Muscle of leg (tissue), 16 donors: Measurements from ENCODE around the gene NBPF26. TPM values are rescaled to one million over a fixed set of nuclear protein-coding genes. Genes with fewer than 3 reads are reported as not detected.
"Not testable (repeated sequence)": the region's sequence is repeated elsewhere in the genome, so short reads cannot be mapped to it uniquely, and the experiment has no call there.

Experiments used
- DNase-seq: peaks from one replicate; pipeline ENCODE4 v3.0.0; 2013
- H3K27ac ChIP-seq: one replicate; pipeline ENCODE4 v1.5.1; 2013; ENCODE audit warnings: mild to moderate bottlenecking, low read length, control low read depth
- H3K27me3 ChIP-seq: one replicate; pipeline ENCODE4 v1.6.1; 2013; ENCODE audit warnings: low read length; ENCODE audit not compliant: control insufficient read depth, insufficient read depth
- H3K36me3 ChIP-seq: one replicate; pipeline ENCODE4 v1.6.1; 2013; ENCODE audit warnings: low read length; ENCODE audit not compliant: control insufficient read depth, insufficient read depth
- H3K4me1 ChIP-seq: one replicate; pipeline ENCODE4 v1.6.1; 2013; ENCODE audit warnings: low read length; ENCODE audit not compliant: control insufficient read depth, insufficient read depth
- H3K4me3 ChIP-seq: one replicate; pipeline ENCODE4 v1.5.1; 2013; ENCODE audit warnings: low read length, control low read depth
- H3K9me3 ChIP-seq: replicated peaks from 2 replicates; pipeline ENCODE4 v1.6.1; 2013; ENCODE audit warnings: low read depth, low read length; ENCODE audit not compliant: control insufficient read depth
- WGBS: methylation state at CpG from one replicate; pipeline ENCODE4 v1.1.5; 2013; ENCODE audit warnings: missing lambda C conversion rate; ENCODE audit not compliant: insufficient coverage; 5-methylcytosine and 5-hydroxymethylcytosine counted together
- long read RNA-seq, 11 donors: transcript quantifications; one replicate each; lab custom pipeline, GENCODE V29; 2026
- polyA plus RNA-seq, 8 donors: library from polyadenylated mRNA; unstranded; fragments of 120-200 nt; gene quantifications; one replicate each; pipeline versions ENCODE4 v1.2.1 to v1.2.3, GENCODE V29; 2013; ENCODE audit warnings: inconsistent platforms in 1 of 8, low replicate concordance in 1 of 8; ENCODE audit not compliant: insufficient read length in 8 of 8, insufficient read depth in 1 of 8
- total RNA-seq: library from RNA; stranded (reverse); fragments of 120-200 nt; gene quantifications from one replicate; pipeline ENCODE4 v1.2.4, GENCODE V29; 2013

Gene NBPF26
- total RNA-seq = 36.3 TPM
- 10 to 100 TPM in 4 of 8 donors, 1 to 10 TPM in 4; 6.5 to 19.9 (median 9.9) TPM for polyA plus RNA-seq
- long read RNA-seq, donor 1 = 0 reads
- long read RNA-seq, donor 2 = 0 reads
- long read RNA-seq, donor 3 = 0 reads
- long read RNA-seq, donor 4 = 0 reads
- long read RNA-seq, donor 5 = 0 reads
- long read RNA-seq, donor 6 = 0 reads
- long read RNA-seq, donor 7 = 0 reads
- long read RNA-seq, donor 8 = 0 reads
- long read RNA-seq, donor 9 = 0 reads
- long read RNA-seq, donor 10 = 0 reads
- long read RNA-seq, donor 11 = 0 reads

GRCh38 chr1:120723715-120724402 is at the start of gene NBPF26:
Gene NBPF26 (plus strand): TSS chr1:120723945.
- H3K9me3 ChIP-seq, H3K27me3 ChIP-seq, H3K27ac ChIP-seq, H3K4me1 ChIP-seq, H3K36me3 ChIP-seq: not testable (repeated sequence)
- H3K4me3 ChIP-seq = peak within 1 kb of the TSS; percentile 45
- peak; percentile 90 for DNase-seq
- WGBS = 0% methylated on average over 17 of the region's 74 CpGs

GRCh38 chr1:120680106-120680819 is 43.5 kb upstream of the NBPF26 start:
- no CpG with 5 or more reads among the region's 2 CpGs for WGBS
- not testable (repeated sequence) for DNase-seq, H3K27ac ChIP-seq, H3K36me3 ChIP-seq, H3K4me3 ChIP-seq, H3K27me3 ChIP-seq, H3K4me1 ChIP-seq, H3K9me3 ChIP-seq

GRCh38 chr1:120680938-120681337 is 42.8 kb upstream of the NBPF26 start:
- H3K4me3 ChIP-seq, H3K9me3 ChIP-seq, H3K4me1 ChIP-seq: not testable (repeated sequence)

GRCh38 chr1:120684397-120684796 is 39.3 kb upstream of the NBPF26 start:
- not testable (repeated sequence) for H3K27me3 ChIP-seq, H3K4me3 ChIP-seq, H3K4me1 ChIP-seq, DNase-seq, H3K36me3 ChIP-seq, H3K9me3 ChIP-seq, H3K27ac ChIP-seq
- no CpG with 5 or more reads among the region's 2 CpGs for WGBS

More at GRCh38 chr1:120680938-120681337, 42.8 kb upstream of the NBPF26 start:
- not testable (repeated sequence) for H3K27me3 ChIP-seq, H3K36me3 ChIP-seq, DNase-seq, H3K27ac ChIP-seq
- no CpG with 5 or more reads among the region's 2 CpGs for WGBS

- no CpG with 5 or more reads among the region's 2 CpGs for WGBS
- not testable (repeated sequence) for DNase-seq, H3K36me3 ChIP-seq, H3K27me3 ChIP-seq, H3K4me3 ChIP-seq, H3K9me3 ChIP-seq, H3K4me1 ChIP-seq, H3K27ac ChIP-seq
Observed at GRCh38 chr1:120685622-120686021, 38.1 kb upstream of the NBPF26 start.

GRCh38 chr1:120687250-120687649 is 36.5 kb upstream of the NBPF26 start:
- not testable (repeated sequence) for H3K27me3 ChIP-seq, DNase-seq, H3K9me3 ChIP-seq, H3K27ac ChIP-seq, H3K4me3 ChIP-seq, H3K36me3 ChIP-seq, H3K4me1 ChIP-seq
- WGBS = no CpG with 5 or more reads among the region's 6 CpGs

GRCh38 chr1:120700807-120701562 is 22.8 kb upstream of the NBPF26 start:
- H3K9me3 ChIP-seq, H3K27me3 ChIP-seq, DNase-seq, H3K27ac ChIP-seq, H3K4me1 ChIP-seq, H3K36me3 ChIP-seq: not testable (repeated sequence)
- WGBS = 6% methylated on average over 10 of the region's 53 CpGs
- peak overlapping the region; percentile 15 for H3K4me3 ChIP-seq

GRCh38 chr1:120723358-120723714 is 409 bp upstream of the NBPF26 start:
- H3K27me3 ChIP-seq, H3K4me1 ChIP-seq, H3K36me3 ChIP-seq, H3K9me3 ChIP-seq, H3K27ac ChIP-seq, DNase-seq, H3K4me3 ChIP-seq: not testable (repeated sequence)
- no CpG with 5 or more reads among the region's 12 CpGs for WGBS

GRCh38 chr1:120724507-120724906 is 762 bp downstream of the NBPF26 start:
- H3K4me3 ChIP-seq = peak overlapping the region; percentile 45
- not testable (repeated sequence) for H3K27ac ChIP-seq, H3K36me3 ChIP-seq, H3K9me3 ChIP-seq, H3K27me3 ChIP-seq, H3K4me1 ChIP-seq, DNase-seq
- WGBS = no CpG with 5 or more reads among the region's 28 CpGs

GRCh38 chr1:120728811-120729210 is 5.1 kb downstream of the NBPF26 start:
- not testable (repeated sequence) for H3K27me3 ChIP-seq, H3K27ac ChIP-seq, DNase-seq, H3K9me3 ChIP-seq, H3K4me3 ChIP-seq, H3K4me1 ChIP-seq, H3K36me3 ChIP-seq
